K562 (cell line): ENCODE measurements around the gene GPR107. TPM values are rescaled to one million over a fixed set of nuclear protein-coding genes. Genes with fewer than 3 reads are reported as not detected.
A peak's percentile ranks its signal among the peaks of the same experiment; 100 is the strongest.

Experiments
- ARNT ChIP-seq, 2 experiments: fragments of 450-650 bp; IDR thresholded peaks; 2 replicates each; pipeline ENCODE4 v1.6.1; 2016; ENCODE audit warnings: mild to moderate bottlenecking in 1 of 2
- CBFA2T3 ChIP-seq: fragments of 450-650 bp; IDR thresholded peaks from 2 replicates; pipeline ENCODE4 v1.6.1; 2017
- CHCHD3 ChIP-seq: fragments of 250-450 bp; sonication (Bioruptor Pico); IDR thresholded peaks from 2 replicates; pipeline ENCODE4 v2.1.2; 2022; ENCODE audit warnings: mild to moderate bottlenecking
- DACH1 ChIP-seq: fragments of 450-650 bp; IDR thresholded peaks from 2 replicates; pipeline ENCODE4 v1.6.1; 2018; ENCODE audit not compliant: partially characterized antibody
- NFE2 ChIP-seq: IDR thresholded peaks from 2 replicates; pipeline ENCODE4 v1.6.1; 2014; ENCODE audit warnings: antibody characterized with exemption, low read depth
- RBM39 ChIP-seq: fragments of 200-400 bp; formaldehyde crosslinking; optimal IDR thresholded peaks from 2 replicates; pipeline ENCODE3; 2018; ENCODE audit warnings: low read depth, low read length
- SIN3B ChIP-seq: fragments of 450-650 bp; IDR thresholded peaks from 2 replicates; pipeline ENCODE4 v1.6.1; 2017; ENCODE audit warnings: low read depth, mild to moderate bottlenecking, moderate library complexity
- TCF3 ChIP-seq: sonication (generic); formaldehyde crosslinking; IDR thresholded peaks from 2 replicates; pipeline ENCODE4 v1.4.0; 2020; ENCODE audit warnings: mild to moderate bottlenecking, missing genetic modification reagents
- TRIM24 ChIP-seq, 2 experiments: fragments of 450-650 bp; IDR thresholded peaks; 2 replicates each; pipeline ENCODE4 v1.6.1; 2016
- U2AF1 ChIP-seq: fragments of 200-400 bp; formaldehyde crosslinking; optimal IDR thresholded peaks from 2 replicates; pipeline ENCODE3; 2017; ENCODE audit warnings: mild to moderate bottlenecking, low read depth, low read length, moderate library complexity
- ZBTB7A ChIP-seq: IDR thresholded peaks from 2 replicates; pipeline ENCODE4 v1.6.1; 2011; ENCODE audit warnings: low read depth, mild to moderate bottlenecking, low read length, moderate library complexity, borderline replicate concordance; ENCODE audit not compliant: control insufficient read depth
- ZC3H4 ChIP-seq: sonication (generic); formaldehyde crosslinking; IDR thresholded peaks from 2 replicates; pipeline ENCODE4 v1.9.0; 2021; ENCODE audit warnings: missing genetic modification reagents, borderline replicate concordance
- ZNF586 ChIP-seq: fragments of 450-650 bp; formaldehyde crosslinking; conservative IDR thresholded peaks from 2 replicates; pipeline ENCODE4 v1.4.0; 2020; ENCODE audit warnings: mild to moderate bottlenecking, moderate library complexity
- polyA plus RNA-seq, 8 experiments: library from polyadenylated mRNA; depleted of rRNA in 4 of 8; stranded (reverse) in 5 of 8; unstranded in 3 of 8; fragments of >200 nt; fragmentation: Nextera tagmentation in 2 of 8; fragmentation: Illumina TruSeq in 1 of 8; extraction: Ambion mirVana in 2 of 8; extraction: Trizol in 1 of 8; gene quantifications; 2 replicates each; pipeline versions ENCODE4 v1.2.1 to v1.2.3, GENCODE V29; 2011 to 2014; ENCODE audit warnings: inconsistent platforms in 1 of 8, missing spikeins in 1 of 8
- total RNA-seq, 7 experiments: library from RNA; depleted of rRNA in 6 of 7; stranded (reverse); fragments of >200 nt in 6 of 7; fragmentation: Illumina TruSeq in 2 of 7; extraction: Trizol in 2 of 7; gene quantifications; 2 replicates each; pipeline versions ENCODE4 v1.2.1 to v1.2.3, GENCODE V29; 2011 to 2021; ENCODE audit warnings: low replicate concordance in 1 of 7
- TF ChIP-seq, protein P1 (sequence below), 2 experiments: fragments of 450-650 bp in 1 of 2; sonication (generic) in 1 of 2; formaldehyde crosslinking in 1 of 2; IDR thresholded peaks; 2 replicates each; pipeline versions ENCODE4 v1.7.1 to v1.9.0; 2016 to 2022; ENCODE audit warnings: inconsistent platforms in 1 of 2, mild to moderate bottlenecking in 1 of 2, missing genetic modification reagents in 1 of 2
- TF ChIP-seq, protein P2 (sequence below): fragments of 450-650 bp; formaldehyde crosslinking; IDR thresholded peaks from 2 replicates; pipeline ENCODE4 v1.4.0; 2022; ENCODE audit warnings: mild to moderate bottlenecking, moderate library complexity
- TF ChIP-seq, protein P3 (sequence below): fragments of 250-450 bp; sonication (Bioruptor Pico); IDR thresholded peaks from 2 replicates; pipeline ENCODE4 v1.8.0; 2021; ENCODE audit warnings: borderline replicate concordance, mild to moderate bottlenecking, moderate library complexity; ENCODE audit not compliant: poor library complexity, severe bottlenecking
- TF ChIP-seq, protein P4 (sequence below): fragments of 450-650 bp; formaldehyde crosslinking; IDR thresholded peaks from 2 replicates; pipeline ENCODE4 v1.4.0; 2020; ENCODE audit warnings: mild to moderate bottlenecking, moderate library complexity

GPR107 gene
- total and polyA plus RNA-seq, 9 of the 15 experiments (the other 6 are each of a cell fraction or from before 2014, with no cell fraction given) = 3.2 to 34.6 (median 14.4) TPM

DNA sequence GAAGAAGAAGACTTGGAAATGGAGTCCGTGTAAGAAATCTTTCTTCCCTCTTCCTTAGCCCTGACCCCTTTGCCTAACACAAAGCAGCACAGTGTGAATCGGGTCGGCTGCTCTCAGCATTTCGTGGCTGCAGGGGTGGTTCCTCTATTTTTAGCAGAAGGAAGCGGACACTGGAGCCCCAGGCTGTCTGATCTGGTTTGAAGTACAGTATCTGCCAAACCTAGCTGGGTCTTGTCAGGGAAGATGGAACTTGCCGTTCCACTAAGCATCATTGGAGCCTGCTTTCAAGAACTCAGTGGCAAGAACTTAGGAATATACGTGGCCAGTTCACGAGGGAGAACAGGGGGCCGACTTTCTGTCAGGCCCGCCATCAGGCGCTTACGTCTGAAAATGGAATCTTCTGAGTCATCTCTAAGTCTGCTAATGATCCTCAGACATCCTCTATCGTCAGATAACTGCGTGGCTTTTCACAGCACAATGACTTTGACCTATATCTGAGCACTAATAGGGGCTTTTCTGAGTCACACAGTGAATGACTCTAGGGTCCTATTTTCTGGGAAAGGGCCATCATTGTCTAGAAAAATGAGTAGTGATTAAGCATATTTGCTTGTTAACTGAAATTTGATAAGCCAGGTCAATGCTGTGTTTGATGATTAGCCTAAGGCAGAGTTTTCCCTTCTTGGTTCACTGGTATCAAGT lies 75.2 kb downstream of the GPR107 start (continued):
- TF ChIP-seq, protein P1, sequence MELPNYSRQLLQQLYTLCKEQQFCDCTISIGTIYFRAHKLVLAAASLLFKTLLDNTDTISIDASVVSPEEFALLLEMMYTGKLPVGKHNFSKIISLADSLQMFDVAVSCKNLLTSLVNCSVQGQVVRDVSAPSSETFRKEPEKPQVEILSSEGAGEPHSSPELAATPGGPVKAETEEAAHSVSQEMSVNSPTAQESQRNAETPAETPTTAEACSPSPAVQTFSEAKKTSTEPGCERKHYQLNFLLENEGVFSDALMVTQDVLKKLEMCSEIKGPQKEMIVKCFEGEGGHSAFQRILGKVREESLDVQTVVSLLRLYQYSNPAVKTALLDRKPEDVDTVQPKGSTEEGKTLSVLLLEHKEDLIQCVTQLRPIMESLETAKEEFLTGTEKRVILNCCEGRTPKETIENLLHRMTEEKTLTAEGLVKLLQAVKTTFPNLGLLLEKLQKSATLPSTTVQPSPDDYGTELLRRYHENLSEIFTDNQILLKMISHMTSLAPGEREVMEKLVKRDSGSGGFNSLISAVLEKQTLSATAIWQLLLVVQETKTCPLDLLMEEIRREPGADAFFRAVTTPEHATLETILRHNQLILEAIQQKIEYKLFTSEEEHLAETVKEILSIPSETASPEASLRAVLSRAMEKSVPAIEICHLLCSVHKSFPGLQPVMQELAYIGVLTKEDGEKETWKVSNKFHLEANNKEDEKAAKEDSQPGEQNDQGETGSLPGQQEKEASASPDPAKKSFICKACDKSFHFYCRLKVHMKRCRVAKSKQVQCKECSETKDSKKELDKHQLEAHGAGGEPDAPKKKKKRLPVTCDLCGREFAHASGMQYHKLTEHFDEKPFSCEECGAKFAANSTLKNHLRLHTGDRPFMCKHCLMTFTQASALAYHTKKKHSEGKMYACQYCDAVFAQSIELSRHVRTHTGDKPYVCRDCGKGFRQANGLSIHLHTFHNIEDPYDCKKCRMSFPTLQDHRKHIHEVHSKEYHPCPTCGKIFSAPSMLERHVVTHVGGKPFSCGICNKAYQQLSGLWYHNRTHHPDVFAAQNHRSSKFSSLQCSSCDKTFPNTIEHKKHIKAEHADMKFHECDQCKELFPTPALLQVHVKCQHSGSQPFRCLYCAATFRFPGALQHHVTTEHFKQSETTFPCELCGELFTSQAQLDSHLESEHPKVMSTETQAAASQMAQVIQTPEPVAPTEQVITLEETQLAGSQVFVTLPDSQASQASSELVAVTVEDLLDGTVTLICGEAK (IDR thresholded peaks at IDR 0.05) = no peak
- TF ChIP-seq, protein P1 (CRISPR knock-in tag; IDR thresholded peaks at IDR 0.05) = no peak
- TF ChIP-seq ARNT (IDR thresholded peaks at IDR 0.05) = no peak
- TF ChIP-seq SIN3B = no peak
- TF ChIP-seq TRIM24 (IDR thresholded peaks at IDR 0.05) = no peak
- TF ChIP-seq ZNF586 (CRISPR knock-in tag) = no peak
- TF ChIP-seq ZC3H4 (CRISPR knock-in tag) = no peak
- TF ChIP-seq, protein P2, sequence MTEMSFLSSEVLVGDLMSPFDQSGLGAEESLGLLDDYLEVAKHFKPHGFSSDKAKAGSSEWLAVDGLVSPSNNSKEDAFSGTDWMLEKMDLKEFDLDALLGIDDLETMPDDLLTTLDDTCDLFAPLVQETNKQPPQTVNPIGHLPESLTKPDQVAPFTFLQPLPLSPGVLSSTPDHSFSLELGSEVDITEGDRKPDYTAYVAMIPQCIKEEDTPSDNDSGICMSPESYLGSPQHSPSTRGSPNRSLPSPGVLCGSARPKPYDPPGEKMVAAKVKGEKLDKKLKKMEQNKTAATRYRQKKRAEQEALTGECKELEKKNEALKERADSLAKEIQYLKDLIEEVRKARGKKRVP (CRISPR knock-in tag) = no peak
- TF ChIP-seq, protein P3, sequence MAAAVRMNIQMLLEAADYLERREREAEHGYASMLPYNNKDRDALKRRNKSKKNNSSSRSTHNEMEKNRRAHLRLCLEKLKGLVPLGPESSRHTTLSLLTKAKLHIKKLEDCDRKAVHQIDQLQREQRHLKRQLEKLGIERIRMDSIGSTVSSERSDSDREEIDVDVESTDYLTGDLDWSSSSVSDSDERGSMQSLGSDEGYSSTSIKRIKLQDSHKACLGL (CRISPR knock-in tag) = no peak
- TF ChIP-seq NFE2 = 0 out of 2 replicates have a peak, but pooled peaks have one; percentile 21
- TF ChIP-seq U2AF1 = no peak
- no peak for TF ChIP-seq CHCHD3 (CRISPR knock-in tag)
- TF ChIP-seq, protein P4, sequence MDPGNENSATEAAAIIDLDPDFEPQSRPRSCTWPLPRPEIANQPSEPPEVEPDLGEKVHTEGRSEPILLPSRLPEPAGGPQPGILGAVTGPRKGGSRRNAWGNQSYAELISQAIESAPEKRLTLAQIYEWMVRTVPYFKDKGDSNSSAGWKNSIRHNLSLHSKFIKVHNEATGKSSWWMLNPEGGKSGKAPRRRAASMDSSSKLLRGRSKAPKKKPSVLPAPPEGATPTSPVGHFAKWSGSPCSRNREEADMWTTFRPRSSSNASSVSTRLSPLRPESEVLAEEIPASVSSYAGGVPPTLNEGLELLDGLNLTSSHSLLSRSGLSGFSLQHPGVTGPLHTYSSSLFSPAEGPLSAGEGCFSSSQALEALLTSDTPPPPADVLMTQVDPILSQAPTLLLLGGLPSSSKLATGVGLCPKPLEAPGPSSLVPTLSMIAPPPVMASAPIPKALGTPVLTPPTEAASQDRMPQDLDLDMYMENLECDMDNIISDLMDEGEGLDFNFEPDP (CRISPR knock-in tag) = no peak
- peak; percentile 27; the same call in 1 of the 2 replicates for TF ChIP-seq TCF3 (CRISPR knock-in tag)
- TF ChIP-seq ZBTB7A = no peak
- no peak for TF ChIP-seq DACH1
- TF ChIP-seq RBM39 = no peak
- peak; percentile 58 for TF ChIP-seq CBFA2T3
